ENCODE results near the gene COX20. TPM values are rescaled to one million over a fixed set of nuclear protein-coding genes. Genes with fewer than 3 reads are reported as not detected.

Gene COX20
- polyA plus RNA-seq, 1 donor from 2014 or later, result 169 TPM

- H4K20me1 ChIP-seq (ENCODE audit: insufficient read depth), result no peaks in the 10 kb centered on the region
- no peaks in the 10 kb centered on the region for H3K9me3 ChIP-seq (ENCODE audit: low read length)
- peaks cover 6% of the 10 kb centered on the region for H3F3A ChIP-seq (ENCODE audit: insufficient read depth, low read length, poor library complexity, severe bottlenecking)
- no peaks in the 10 kb centered on the region for H3K27me3 ChIP-seq (ENCODE audit: insufficient read depth, low read depth, low read length)
- no peak overlapping the region for H3K4me3 ChIP-seq (ENCODE audit: low read length)
- TF ChIP-seq EZH2 (IDR thresholded peaks at IDR 0.05; ENCODE audit: borderline replicate concordance, insufficient read depth, low read length, poor library complexity, severe bottlenecking) (no peak), EP300 (conservative IDR thresholded peaks at IDR 0.05; ENCODE audit: poor library complexity, severe bottlenecking) (no peak), MXI1 (conservative IDR thresholded peaks at IDR 0.05; ENCODE audit: poor library complexity, severe bottlenecking) (no peak), TAF1 (IDR thresholded peaks at IDR 0.05; ENCODE audit: low read depth) (no peak), SMC3 (conservative IDR thresholded peaks at IDR 0.05; ENCODE audit: poor library complexity) (no peak), RAD21 (conservative IDR thresholded peaks at IDR 0.05) (no peak)
- TF ChIP-seq, protein P1, sequence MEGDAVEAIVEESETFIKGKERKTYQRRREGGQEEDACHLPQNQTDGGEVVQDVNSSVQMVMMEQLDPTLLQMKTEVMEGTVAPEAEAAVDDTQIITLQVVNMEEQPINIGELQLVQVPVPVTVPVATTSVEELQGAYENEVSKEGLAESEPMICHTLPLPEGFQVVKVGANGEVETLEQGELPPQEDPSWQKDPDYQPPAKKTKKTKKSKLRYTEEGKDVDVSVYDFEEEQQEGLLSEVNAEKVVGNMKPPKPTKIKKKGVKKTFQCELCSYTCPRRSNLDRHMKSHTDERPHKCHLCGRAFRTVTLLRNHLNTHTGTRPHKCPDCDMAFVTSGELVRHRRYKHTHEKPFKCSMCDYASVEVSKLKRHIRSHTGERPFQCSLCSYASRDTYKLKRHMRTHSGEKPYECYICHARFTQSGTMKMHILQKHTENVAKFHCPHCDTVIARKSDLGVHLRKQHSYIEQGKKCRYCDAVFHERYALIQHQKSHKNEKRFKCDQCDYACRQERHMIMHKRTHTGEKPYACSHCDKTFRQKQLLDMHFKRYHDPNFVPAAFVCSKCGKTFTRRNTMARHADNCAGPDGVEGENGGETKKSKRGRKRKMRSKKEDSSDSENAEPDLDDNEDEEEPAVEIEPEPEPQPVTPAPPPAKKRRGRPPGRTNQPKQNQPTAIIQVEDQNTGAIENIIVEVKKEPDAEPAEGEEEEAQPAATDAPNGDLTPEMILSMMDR (IDR thresholded peaks at IDR 0.05; ENCODE audit: poor library complexity, severe bottlenecking), result no peak
- peaks cover 5% of the 10 kb centered on the region for H3K79me2 ChIP-seq (replicated peaks; ENCODE audit: insufficient read depth, low read length)
- H3K9me2 ChIP-seq (ENCODE audit: insufficient read depth, low read length), result no peaks in the 10 kb centered on the region
- H3K9ac ChIP-seq (ENCODE audit: low read length), result no peak overlapping the region
- H2AFZ ChIP-seq (ENCODE audit: low read depth, low read length), result no peak overlapping the region
- H3K36me3 ChIP-seq (ENCODE audit: insufficient read depth, low read length), result no peaks in the 10 kb centered on the region
- H3K4me2 ChIP-seq (ENCODE audit: low read length), result no peak overlapping the region
- H3K27ac ChIP-seq (ENCODE audit: low read length), result no peak overlapping the region
These were observed 34.5 kb downstream of the COX20 start for GRCh38 chr1:244869950-244870349.

- Histone ChIP-seq H4K20me1 (ENCODE audit: insufficient read depth) (no peaks in the 10 kb centered on the region), H2AFZ (ENCODE audit: low read depth, low read length) (no peak overlapping the region), H3K9me2 (ENCODE audit: insufficient read depth, low read length) (no peaks in the 10 kb centered on the region), H3K9ac (ENCODE audit: low read length) (no peak overlapping the region), H3K4me2 (ENCODE audit: low read length) (no peak overlapping the region), H3K9me3 (ENCODE audit: low read length) (no peaks in the 10 kb centered on the region), H3K4me3 (ENCODE audit: low read length) (no peak overlapping the region), H3K79me2 (replicated peaks; ENCODE audit: insufficient read depth, low read length) (no peaks in the 10 kb centered on the region), H3F3A (ENCODE audit: insufficient read depth, low read length, poor library complexity, severe bottlenecking) (no peaks in the 10 kb centered on the region), H3K27ac (ENCODE audit: low read length) (no peak overlapping the region), H3K36me3 (ENCODE audit: insufficient read depth, low read length) (no peaks in the 10 kb centered on the region), H3K27me3 (ENCODE audit: insufficient read depth, low read depth, low read length) (no peaks in the 10 kb centered on the region)
- no peak for TF ChIP-seq SMC3 (conservative IDR thresholded peaks at IDR 0.05; ENCODE audit: poor library complexity)
- no peak for TF ChIP-seq EZH2 (IDR thresholded peaks at IDR 0.05; ENCODE audit: borderline replicate concordance, insufficient read depth, low read length, poor library complexity, severe bottlenecking)
- TF ChIP-seq MXI1 (conservative IDR thresholded peaks at IDR 0.05; ENCODE audit: poor library complexity, severe bottlenecking), result no peak
- TF ChIP-seq, protein P1 (IDR thresholded peaks at IDR 0.05; ENCODE audit: poor library complexity, severe bottlenecking), result no peak
- TF ChIP-seq EP300 (conservative IDR thresholded peaks at IDR 0.05; ENCODE audit: poor library complexity, severe bottlenecking), result no peak
- no peak for TF ChIP-seq TAF1 (IDR thresholded peaks at IDR 0.05; ENCODE audit: low read depth)
These were observed 39.6 kb downstream of the COX20 start for GRCh38 chr1:244874974-244875579.
